Gastroesophageal sphincter (tissue), 4 donors: Measurements from ENCODE around the gene DCAF5. TPM values are rescaled to one million over a fixed set of nuclear protein-coding genes. Genes with fewer than 3 reads are reported as not detected.

Experiments used
- ATAC-seq: fragments of 150-250 bp; one replicate; pipeline ENCODE4 v1.9.1; 2016; ENCODE audit warnings: mild to moderate bottlenecking, moderate library complexity
- H3K27ac ChIP-seq, 4 donors: fragments of 200-600 bp; sonication (generic) in 3 of 4; 1 replicate in 3 of 4; 2 replicates in 1 of 4; pipeline ENCODE4 v1.5.1; 2016 to 2019
- H3K27me3 ChIP-seq: fragments of 200-600 bp; sonication (generic); one replicate; pipeline ENCODE4 v1.5.1; 2019
- H3K36me3 ChIP-seq, 2 donors: fragments of 200-600 bp; sonication (generic); one replicate each; pipeline ENCODE4 v1.5.1; 2019; ENCODE audit warnings: control low read depth in 1 of 2
- H3K4me1 ChIP-seq, 3 donors: fragments of 200-600 bp; sonication (generic); 1 replicate in 2 of 3; 2 replicates in 1 of 3; pipeline ENCODE4 v1.5.1; 2016 to 2019; ENCODE audit warnings: control low read depth in 2 of 3
- H3K4me3 ChIP-seq, 2 donors: fragments of 200-600 bp; sonication (generic); one replicate each; pipeline ENCODE4 v1.5.1; 2019; ENCODE audit warnings: mild to moderate bottlenecking in 1 of 2, moderate library complexity in 1 of 2
- H3K9me3 ChIP-seq, 3 donors: fragments of 200-600 bp; sonication (generic); one replicate each; pipeline ENCODE4 v1.5.1; 2017 to 2019; ENCODE audit warnings: control low read depth in 2 of 3
- CTCF ChIP-seq, 4 experiments: fragments of 200-600 bp in 2 of 4; fragments of 450-650 bp in 2 of 4; sonication (generic) in 1 of 4; IDR thresholded peaks; one replicate each; pipeline ENCODE4 v1.5.1; 2017 to 2019; ENCODE audit warnings: antibody characterized with exemption in 4 of 4, mild to moderate bottlenecking in 2 of 4, moderate library complexity in 2 of 4
- EP300 ChIP-seq: sonication (generic); formaldehyde crosslinking; IDR thresholded peaks from one replicate; pipeline ENCODE4 v1.6.1; 2017; ENCODE audit warnings: antibody characterized with exemption, mild to moderate bottlenecking
- POLR2A ChIP-seq, 2 donors: fragments of 450-650 bp; IDR thresholded peaks; one replicate each; pipeline ENCODE4 v1.6.1; 2017; ENCODE audit warnings: antibody characterized with exemption in 2 of 2, mild to moderate bottlenecking in 2 of 2, moderate library complexity in 1 of 2
- POLR2AphosphoS5 ChIP-seq: sonication (generic); formaldehyde crosslinking; IDR thresholded peaks from one replicate; pipeline ENCODE4 v1.6.1; 2017; ENCODE audit warnings: antibody characterized with exemption
- WGBS, 2 donors: methylation state at CpG; one replicate each; pipeline ENCODE4 v1.1.5; 2018; ENCODE audit warnings: low coverage in 1 of 2; 5-methylcytosine and 5-hydroxymethylcytosine counted together
- total RNA-seq, 4 donors: library from RNA; depleted of rRNA; stranded (reverse); fragments of >200 nt; gene quantifications; one replicate each; pipeline ENCODE4 v1.1.0, GENCODE V29; 2016

The DCAF5 gene
- total RNA-seq, 4 donors from 2014 or later = 31.0 to 63.6 (median 36.9) TPM

DNA sequence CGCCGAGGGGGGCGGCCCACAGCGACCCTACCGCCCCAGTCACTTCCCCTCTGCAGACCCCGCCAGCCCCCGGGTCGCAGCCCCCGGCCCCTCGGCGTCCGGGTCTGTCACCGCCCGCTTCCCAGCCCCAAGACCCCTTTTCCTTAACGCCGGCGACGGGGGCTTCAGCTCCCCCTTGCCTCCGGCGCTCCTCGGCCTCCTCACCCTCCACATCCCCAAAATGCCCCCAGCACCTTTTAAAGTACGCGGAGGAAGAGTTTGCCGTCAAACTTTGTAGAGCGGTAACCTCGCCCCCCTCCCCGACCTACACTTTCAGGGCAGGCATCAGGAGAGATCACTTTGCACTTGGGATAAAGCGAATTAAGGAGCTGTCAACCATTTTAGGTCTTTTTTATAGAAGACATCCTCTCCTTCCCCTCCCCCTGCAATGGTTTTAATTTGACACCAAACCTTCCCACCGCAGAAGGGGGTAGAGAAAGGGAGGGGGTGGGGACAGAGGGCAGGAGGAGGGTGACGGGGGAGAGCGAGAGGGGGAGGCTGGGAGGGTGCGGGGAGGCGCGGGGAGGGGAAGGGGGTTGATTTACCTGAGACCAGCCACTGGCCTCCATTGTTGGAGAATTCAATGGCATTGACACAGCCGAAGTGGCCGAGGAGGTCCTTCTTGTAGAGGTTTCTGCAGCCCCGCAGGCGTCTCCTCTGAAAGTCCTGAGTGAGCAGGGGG lies 578 bp downstream of the DCAF5 start:
- Histone ChIP-seq H3K27ac (peak overlapping the region; percentile 70 to 99 (median 98)), H3K9me3 (no peaks in the 10 kb centered on the region), H3K36me3 (peaks cover 0 to 12% of the 10 kb centered on the region in 2 donors), H3K4me1 (peaks cover 3 to 45% (median 13%) of the 10 kb centered on the region in 3 donors), H3K27me3 (no peaks in the 10 kb centered on the region), H3K4me3 (peak overlapping the region; percentile 53 to 83)
- WGBS, 2 donors = 0% methylated on average over 7 to 14 of the region's 38 CpGs
- TF ChIP-seq EP300 (no peak), CTCF (IDR thresholded peaks at IDR 0.05) (no peak), POLR2A (IDR thresholded peaks at IDR 0.05) (no peak), POLR2AphosphoS5 (no peak)
- ATAC-seq = peak; percentile 5

DNA sequence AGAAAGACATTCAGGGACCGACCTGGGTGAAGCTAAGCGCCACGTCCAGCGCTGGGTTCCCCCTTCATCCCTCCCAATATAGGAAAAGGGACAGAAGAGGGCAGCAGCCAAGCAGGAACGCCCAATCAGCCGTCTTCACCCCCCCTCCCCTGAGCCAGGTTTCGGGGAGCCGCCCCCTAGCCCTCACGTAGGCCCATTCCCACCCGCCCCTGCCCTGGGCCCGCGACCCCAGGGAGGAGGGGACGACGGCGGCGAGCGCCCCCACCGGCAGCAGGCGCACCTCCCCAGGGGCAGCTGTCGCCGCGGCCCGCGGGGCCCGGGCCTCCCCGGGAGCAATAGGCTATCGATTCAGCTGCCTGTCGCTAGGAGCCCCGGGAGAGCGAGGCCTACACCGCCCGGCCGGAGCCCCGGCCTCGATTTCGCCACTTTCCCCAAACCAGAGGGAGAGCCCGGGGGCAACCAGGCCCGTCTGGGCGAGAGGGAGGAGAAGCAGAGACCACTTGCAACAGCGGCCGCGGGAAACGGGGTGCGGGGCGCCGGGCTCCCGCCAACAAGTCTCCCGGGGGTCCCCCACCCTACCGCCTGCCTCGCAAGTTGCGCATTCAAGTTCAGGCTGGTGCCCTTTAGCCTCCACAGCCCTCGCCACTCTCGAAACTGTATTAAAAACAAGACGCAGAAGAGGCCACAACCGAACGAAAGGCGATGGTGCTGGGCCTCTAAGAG lies 1.3 kb downstream of the DCAF5 start:
- Histone ChIP-seq H3K27me3 (no peaks in the 10 kb centered on the region), H3K27ac (peak overlapping the region; percentile 70 to 99 (median 98)), H3K36me3 (peaks cover 0 to 12% of the 10 kb centered on the region in 2 donors), H3K4me3 (peak overlapping the region; percentile 53 to 83), H3K9me3 (no peaks in the 10 kb centered on the region), H3K4me1 (peaks cover 3 to 53% (median 13%) of the 10 kb centered on the region in 3 donors)
- TF ChIP-seq EP300 (no peak), CTCF (IDR thresholded peaks at IDR 0.05) (peak; percentile 20 to 88 (median 57))
- 2% methylated on average over 5 of the region's 57 CpGs; no CpG with 5 or more reads in 1 of the 2 donors for WGBS, 2 donors
- peak; percentile 65 for ATAC-seq

DNA sequence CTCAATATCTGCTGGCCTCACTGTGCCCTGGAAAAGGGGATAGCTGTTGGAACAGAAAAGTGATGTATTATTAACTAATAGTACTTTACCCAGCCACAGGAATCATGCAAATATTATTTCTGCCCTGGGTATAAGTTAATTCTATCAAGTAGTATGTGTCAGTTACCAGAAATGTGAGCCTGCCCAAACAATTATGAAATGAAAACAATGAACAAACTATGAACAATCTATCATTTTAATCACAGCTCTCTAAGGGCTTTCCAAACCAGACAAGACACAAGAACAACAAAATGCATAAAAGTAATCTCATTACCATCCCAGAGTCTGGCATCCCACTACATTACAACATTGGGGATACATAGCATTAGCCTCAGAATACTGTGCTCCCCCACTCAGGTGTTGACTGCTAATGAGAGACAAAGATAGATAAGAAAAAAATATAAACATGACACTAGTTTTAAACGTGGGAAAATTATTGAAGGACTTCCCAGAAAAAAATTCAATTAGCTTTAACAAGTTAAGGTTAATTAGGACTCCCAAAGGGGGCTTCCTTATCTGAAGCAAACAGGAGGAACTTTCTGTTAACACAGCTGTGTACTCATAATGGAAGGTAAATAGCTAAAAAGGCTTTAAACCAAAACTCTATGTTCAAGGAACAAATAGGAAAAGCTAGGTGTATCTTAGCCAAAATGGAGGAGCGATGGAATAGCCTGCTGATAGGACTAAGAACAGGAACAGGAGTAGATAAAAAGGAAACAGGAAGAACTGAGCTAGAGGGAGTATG lies 3.3 kb downstream of the DCAF5 start:
- Histone ChIP-seq H3K4me1 (peaks cover 3 to 56% (median 13%) of the 10 kb centered on the region in 3 donors), H3K9me3 (no peaks in the 10 kb centered on the region), H3K27ac (peak overlapping the region in 3 of 4 donors; percentile 17 to 99 (median 22)), H3K27me3 (no peaks in the 10 kb centered on the region), H3K4me3 (no peak overlapping the region), H3K36me3 (peaks cover 0 to 12% of the 10 kb centered on the region in 2 donors)
- no peak for ATAC-seq
- 0 to 37% methylated on average over 1 to 2 of the region's 2 CpGs for WGBS, 2 donors
- TF ChIP-seq POLR2A (IDR thresholded peaks at IDR 0.05) (no peak), CTCF (IDR thresholded peaks at IDR 0.05) (no peak), POLR2AphosphoS5 (no peak), EP300 (no peak)

DNA sequence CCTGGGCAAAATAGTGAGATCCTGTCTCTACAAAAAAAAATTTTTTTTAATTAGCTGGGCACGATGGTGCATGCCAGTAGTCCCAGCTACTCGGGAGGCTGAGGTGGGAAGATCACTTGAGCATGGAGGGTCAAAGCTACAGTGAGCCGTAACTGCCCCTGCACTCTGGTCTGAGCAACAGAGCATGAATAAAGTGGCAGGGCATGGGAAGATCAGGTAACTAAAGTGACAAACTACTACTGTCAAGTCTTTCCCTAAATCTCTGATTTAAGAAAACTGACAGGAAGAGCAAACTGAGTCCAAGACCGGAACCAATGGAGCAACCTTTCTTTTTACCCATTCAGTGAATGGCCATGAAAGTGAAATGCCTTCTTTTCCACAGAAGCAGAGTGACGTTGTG lies 10.8 kb downstream of the DCAF5 start:
- H3K27me3 ChIP-seq = no peaks in the 10 kb centered on the region
- peaks cover 9 to 73% (median 16%) of the 10 kb centered on the region in 3 donors for H3K4me1 ChIP-seq
- no peak for TF ChIP-seq EP300
- TF ChIP-seq POLR2AphosphoS5 = no peak
- TF ChIP-seq POLR2A (IDR thresholded peaks at IDR 0.05) = no peak
- no peak for TF ChIP-seq CTCF (IDR thresholded peaks at IDR 0.05)
- no peak overlapping the region for H3K27ac ChIP-seq
- ATAC-seq = no peak
- no peaks in the 10 kb centered on the region for H3K9me3 ChIP-seq
- WGBS, 2 donors = 80 to 83% methylated on average over 4 to 5 of the region's 5 CpGs
- H3K36me3 ChIP-seq = peaks cover 0 to 4% of the 10 kb centered on the region in 2 donors
- H3K4me3 ChIP-seq = no peak overlapping the region
